Testis (tissue), 2 donors: ENCODE results near the gene KCNK2.

Source experiments
- CTCF ChIP-seq, 3 experiments: fragments of 450-650 bp in 2 of 3; fragments of 200-600 bp in 1 of 3; sonication (generic) in 1 of 3; IDR thresholded peaks; one replicate each; pipeline ENCODE4 v1.5.1; 2016 to 2019; ENCODE audit warnings: antibody characterized with exemption in 3 of 3, mild to moderate bottlenecking in 2 of 3, moderate library complexity in 1 of 3
- POLR2A ChIP-seq: fragments of 450-650 bp; IDR thresholded peaks from one replicate; pipeline ENCODE4 v1.6.1; 2017; ENCODE audit warnings: antibody characterized with exemption, mild to moderate bottlenecking, moderate library complexity

DNA sequence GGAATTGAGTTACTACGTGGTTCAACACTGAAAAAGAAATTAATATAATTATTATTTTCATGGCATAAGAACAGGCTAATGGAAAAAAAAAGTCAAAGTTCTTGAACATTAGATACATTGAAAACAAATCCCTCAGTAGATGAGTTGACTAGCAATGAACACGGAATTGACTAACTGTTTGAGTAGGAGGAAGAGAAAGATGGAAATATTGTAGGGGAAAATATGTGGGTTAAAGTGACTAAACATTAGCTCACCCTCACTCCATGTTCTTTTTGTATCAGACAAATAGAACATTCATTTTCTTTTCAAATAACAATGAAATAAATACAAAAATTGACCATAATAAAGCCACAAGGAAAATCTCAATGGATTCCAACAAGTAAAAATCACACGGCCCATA is 84.3 kb downstream of the KCNK2 start:
- TF ChIP-seq CTCF (IDR thresholded peaks at IDR 0.05) (no peak), POLR2A (no peak)
